ENCODE data around the gene YKT6. TPM values are rescaled to one million over a fixed set of nuclear protein-coding genes. Genes with fewer than 3 reads are reported as not detected.

YKT6 gene
- total RNA-seq, 1 donor from 2014 or later, result 82.5 TPM

GRCh38 chr7:44228571-44229350, 28.0 kb downstream of the YKT6 start:
- Mint-ChIP-seq H3K4me3 (ENCODE audit: low read depth) (no peak overlapping the region), H3K27ac (no peak overlapping the region), H3K9me3 (ENCODE audit: low read depth) (no peaks in the 10 kb centered on the region), H3K27me3 (peaks cover 7% of the 10 kb centered on the region), H3K36me3 (ENCODE audit: insufficient read depth) (no peaks in the 10 kb centered on the region), H3K4me1 (ENCODE audit: low read depth) (no peaks in the 10 kb centered on the region)
- no peak for TF ChIP-seq CTCF (IDR thresholded peaks at IDR 0.05; ENCODE audit: unreplicated experiment)
- no peak for DNase-seq (ENCODE audit: low spot score, unreplicated experiment)

GRCh38 chr7:44229546-44230105, 28.8 kb downstream of the YKT6 start:
- Mint-ChIP-seq H3K4me3 (ENCODE audit: low read depth) (no peak overlapping the region), H3K27ac (no peak overlapping the region), H3K36me3 (ENCODE audit: insufficient read depth) (no peaks in the 10 kb centered on the region), H3K9me3 (ENCODE audit: low read depth) (no peaks in the 10 kb centered on the region), H3K4me1 (ENCODE audit: low read depth) (no peaks in the 10 kb centered on the region), H3K27me3 (peaks cover 4% of the 10 kb centered on the region)
- no peak for TF ChIP-seq CTCF (IDR thresholded peaks at IDR 0.05; ENCODE audit: unreplicated experiment)
- no peak for DNase-seq (ENCODE audit: low spot score, unreplicated experiment)

GRCh38 chr7:44230286-44230685, 29.5 kb downstream of the YKT6 start:
- H3K4me1 Mint-ChIP-seq (ENCODE audit: low read depth), result no peaks in the 10 kb centered on the region
- no peak for DNase-seq (ENCODE audit: low spot score, unreplicated experiment)
- H3K9me3 Mint-ChIP-seq (ENCODE audit: low read depth), result no peaks in the 10 kb centered on the region
- TF ChIP-seq CTCF (IDR thresholded peaks at IDR 0.05; ENCODE audit: unreplicated experiment), result no peak
- H3K4me3 Mint-ChIP-seq (ENCODE audit: low read depth), result no peak overlapping the region
- no peak overlapping the region for H3K27ac Mint-ChIP-seq
- H3K36me3 Mint-ChIP-seq (ENCODE audit: insufficient read depth), result no peaks in the 10 kb centered on the region
- peaks cover 4% of the 10 kb centered on the region for H3K27me3 Mint-ChIP-seq

GRCh38 chr7:44231088-44231487, 30.3 kb downstream of the YKT6 start:
- Mint-ChIP-seq H3K4me1 (ENCODE audit: low read depth) (no peaks in the 10 kb centered on the region), H3K27ac (no peak overlapping the region)

DNA sequence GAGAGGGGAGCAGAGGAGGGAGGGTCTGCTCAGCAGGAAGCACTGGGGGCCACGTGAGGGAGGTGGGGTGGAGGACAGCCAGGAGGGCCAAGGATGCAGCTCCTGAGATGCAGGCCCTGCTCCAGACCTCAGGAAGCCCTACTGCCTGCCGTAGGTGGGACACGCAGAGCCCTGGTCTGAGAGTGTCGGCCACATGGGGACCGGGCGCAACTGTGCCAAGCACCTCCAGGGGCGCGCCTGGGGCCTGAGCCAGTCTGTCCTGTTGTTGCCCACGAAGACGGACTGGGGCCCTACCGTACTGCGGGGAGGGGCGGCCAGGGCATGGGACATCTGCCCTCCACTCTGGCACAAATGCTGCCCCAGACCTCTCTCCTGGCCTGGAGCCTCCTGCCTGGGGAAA, 31.6 kb downstream of the YKT6 start:
- Mint-ChIP-seq H3K4me1 (ENCODE audit: low read depth) (no peaks in the 10 kb centered on the region), H3K27ac (no peak overlapping the region), H3K27me3 (no peaks in the 10 kb centered on the region), H3K9me3 (ENCODE audit: low read depth) (no peaks in the 10 kb centered on the region), H3K4me3 (ENCODE audit: low read depth) (no peak overlapping the region), H3K36me3 (ENCODE audit: insufficient read depth) (no peaks in the 10 kb centered on the region)
- no peak for DNase-seq (ENCODE audit: low spot score, unreplicated experiment)
- TF ChIP-seq CTCF (IDR thresholded peaks at IDR 0.05; ENCODE audit: unreplicated experiment), result no peak

More at GRCh38 chr7:44231088-44231487, 30.3 kb downstream of the YKT6 start:
- peaks cover 1% of the 10 kb centered on the region for H3K27me3 Mint-ChIP-seq
- no peak overlapping the region for H3K4me3 Mint-ChIP-seq (ENCODE audit: low read depth)
- DNase-seq (ENCODE audit: low spot score, unreplicated experiment), result no peak
- no peak for TF ChIP-seq CTCF (IDR thresholded peaks at IDR 0.05; ENCODE audit: unreplicated experiment)
- H3K9me3 Mint-ChIP-seq (ENCODE audit: low read depth), result no peaks in the 10 kb centered on the region
- no peaks in the 10 kb centered on the region for H3K36me3 Mint-ChIP-seq (ENCODE audit: insufficient read depth)

Data from progenitor cell of endocrine pancreas (in vitro differentiated cells).